ENCODE data around the gene GP5. TPM values are rescaled to one million over a fixed set of nuclear protein-coding genes. Genes with fewer than 3 reads are reported as not detected.

The GP5 gene
- total RNA-seq, 1 donor from 2014 or later = 1.1 TPM

DNA sequence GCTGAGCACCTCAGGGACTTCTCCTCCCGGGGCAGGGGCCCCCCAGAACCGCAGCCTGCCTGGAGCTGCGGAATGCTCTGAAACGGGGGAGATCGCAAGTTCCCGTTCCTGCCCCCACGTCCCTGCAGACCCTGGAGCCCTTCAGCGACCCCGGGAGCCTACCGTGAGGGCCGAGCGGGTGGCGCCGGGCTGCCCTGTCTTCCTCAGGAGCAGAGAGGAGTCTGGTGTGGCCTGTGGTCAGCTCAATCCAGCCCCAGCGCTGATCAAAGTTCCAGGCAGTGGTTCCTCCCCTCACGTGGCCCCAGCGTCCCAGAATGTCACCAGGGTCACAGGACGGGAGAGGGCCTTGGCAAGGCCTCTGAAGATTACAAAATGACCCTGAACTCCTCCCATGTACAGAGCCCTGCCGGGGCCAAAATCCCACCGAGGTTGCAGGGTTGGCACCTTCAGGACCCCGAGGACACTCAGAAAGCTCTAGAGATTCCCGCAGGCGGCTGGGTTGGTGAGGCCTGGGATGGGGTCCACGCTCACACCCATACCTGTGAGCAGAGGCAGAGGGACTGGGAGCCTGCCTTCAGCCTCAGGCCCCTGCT lies 47.9 kb downstream of the GP5 start, which contains the start of gene CPN2:
Gene CPN2 (minus strand): TSS at position 249 of the 593 bp plus-strand sequence. CDS start 8,626 bp downstream, outside the sequence.
- intact Hi-C loops (cut with micrococcal nuclease) = no loop called here

GRCh38 chr3:194350726-194351071 lies 48.4 kb downstream of the GP5 start:
- intact Hi-C loops (cut with micrococcal nuclease) = no loop called here

- intact Hi-C loops (cut with micrococcal nuclease) = no loop called here
These were observed 50.7 kb downstream of the GP5 start for GRCh38 chr3:194348354-194348753.

DNA sequence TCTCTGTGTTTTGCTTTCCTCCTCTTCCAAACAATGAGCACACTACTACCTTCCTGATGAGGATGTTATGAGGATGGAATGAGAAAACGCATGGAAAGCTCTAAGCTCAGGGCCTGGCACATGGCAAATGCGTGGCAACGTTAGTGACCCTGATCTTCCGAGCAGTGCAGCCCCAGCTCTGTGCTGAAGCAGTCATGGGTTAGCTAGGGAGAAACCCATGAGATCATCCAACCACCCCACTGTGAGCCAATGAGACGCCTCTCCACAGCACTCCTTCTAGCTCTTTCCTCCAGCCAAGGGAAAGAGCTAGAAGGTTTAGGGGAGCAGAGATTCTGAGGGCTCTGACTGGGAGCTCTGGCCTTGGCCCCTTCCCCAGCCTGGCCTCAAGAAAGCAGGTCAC lies 52.4 kb downstream of the GP5 start:
- intact Hi-C loops (cut with micrococcal nuclease) = no loop called here

GRCh38 chr3:194346035-194346434 lies 53.0 kb downstream of the GP5 start:
- intact Hi-C loops (cut with micrococcal nuclease) = no loop called here

Other genes with a start within 250 kb of the GP5 start
- gene CPN2, start 47.9 kb downstream of the GP5 start, total RNA-seq = not detected in 2 replicates
- not detected in 2 replicates for gene LRRC15, start 29.5 kb downstream of the GP5 start, total RNA-seq
- gene ATP13A3, start 87.7 kb upstream of the GP5 start, total RNA-seq = 88.6 and 95.8 TPM in 2 replicates
- gene TMEM44, start 234.2 kb upstream of the GP5 start, total RNA-seq = 6.9 and 7.3 TPM in 2 replicates